GM06990 (cell line): ENCODE measurements around the gene KLK8.

Experiments
- DNase-seq: peaks from one replicate; pipeline ENCODE4 v3.0.0-alpha.2; 2011; ENCODE audit not compliant: insufficient read length; ENCODE audit errors: extremely low read depth
- H3K27me3 ChIP-seq: replicated peaks from 2 replicates; pipeline ENCODE4 v1.6.0; 2011; ENCODE audit warnings: low read length; ENCODE audit not compliant: control insufficient read depth, insufficient read depth
- H3K36me3 ChIP-seq: 2 replicates; pipeline ENCODE4 v1.5.1; 2011; ENCODE audit warnings: low read length; ENCODE audit not compliant: control insufficient read depth, insufficient read depth
- H3K4me3 ChIP-seq: replicated peaks from 2 replicates; pipeline ENCODE4 v1.5.1; 2011; ENCODE audit warnings: low read depth, mild to moderate bottlenecking, control low read depth, low read length
- TF ChIP-seq, protein P1 (sequence below): IDR thresholded peaks from 2 replicates; pipeline ENCODE4 v1.5.1; 2011; ENCODE audit warnings: low read length, control low read depth, mild to moderate bottlenecking, inconsistent platforms; ENCODE audit not compliant: insufficient read depth, poor library complexity, severe bottlenecking

The KLK8 gene

DNA sequence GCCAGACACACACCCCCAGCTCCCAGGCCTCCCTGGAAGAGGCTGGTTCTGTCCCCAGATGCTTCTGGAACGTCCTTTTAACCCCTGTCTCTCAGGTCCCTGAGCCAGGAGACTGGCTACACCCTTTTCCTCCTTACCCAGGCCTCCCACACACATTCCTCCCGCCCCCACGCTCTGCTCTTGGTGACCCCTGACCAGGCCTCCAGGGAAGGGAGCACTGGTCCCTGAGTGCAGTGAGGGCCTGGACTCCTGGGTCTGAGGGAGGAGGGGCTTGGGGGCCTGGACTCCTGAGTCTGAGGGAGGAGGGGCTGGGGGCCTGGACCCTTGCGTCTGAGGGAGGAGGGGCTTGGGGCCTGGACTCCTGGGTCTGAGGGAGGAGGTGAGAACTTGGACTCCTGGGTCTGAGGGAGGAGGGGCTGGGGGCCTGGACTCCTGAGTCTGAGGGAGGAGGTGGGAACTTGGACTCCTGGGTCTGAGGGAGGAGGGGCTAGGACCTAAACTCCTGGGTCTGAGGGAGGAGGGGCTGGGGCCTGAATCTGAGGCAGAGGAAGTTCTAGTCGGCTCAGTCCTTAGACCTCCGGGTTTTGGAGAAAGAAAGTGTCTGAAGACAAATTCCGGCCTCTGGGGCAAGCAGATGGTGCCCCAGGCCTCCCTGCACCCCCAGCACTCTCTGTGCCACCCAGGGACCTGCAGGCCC is 32.5 kb downstream of the KLK8 start:
- TF ChIP-seq, protein P1, sequence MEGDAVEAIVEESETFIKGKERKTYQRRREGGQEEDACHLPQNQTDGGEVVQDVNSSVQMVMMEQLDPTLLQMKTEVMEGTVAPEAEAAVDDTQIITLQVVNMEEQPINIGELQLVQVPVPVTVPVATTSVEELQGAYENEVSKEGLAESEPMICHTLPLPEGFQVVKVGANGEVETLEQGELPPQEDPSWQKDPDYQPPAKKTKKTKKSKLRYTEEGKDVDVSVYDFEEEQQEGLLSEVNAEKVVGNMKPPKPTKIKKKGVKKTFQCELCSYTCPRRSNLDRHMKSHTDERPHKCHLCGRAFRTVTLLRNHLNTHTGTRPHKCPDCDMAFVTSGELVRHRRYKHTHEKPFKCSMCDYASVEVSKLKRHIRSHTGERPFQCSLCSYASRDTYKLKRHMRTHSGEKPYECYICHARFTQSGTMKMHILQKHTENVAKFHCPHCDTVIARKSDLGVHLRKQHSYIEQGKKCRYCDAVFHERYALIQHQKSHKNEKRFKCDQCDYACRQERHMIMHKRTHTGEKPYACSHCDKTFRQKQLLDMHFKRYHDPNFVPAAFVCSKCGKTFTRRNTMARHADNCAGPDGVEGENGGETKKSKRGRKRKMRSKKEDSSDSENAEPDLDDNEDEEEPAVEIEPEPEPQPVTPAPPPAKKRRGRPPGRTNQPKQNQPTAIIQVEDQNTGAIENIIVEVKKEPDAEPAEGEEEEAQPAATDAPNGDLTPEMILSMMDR = no peak
- no peak for DNase-seq
- Histone ChIP-seq H3K36me3 (no peaks in the 10 kb centered on the region), H3K27me3 (peaks cover 2% of the 10 kb centered on the region), H3K4me3 (no peak overlapping the region)

DNA sequence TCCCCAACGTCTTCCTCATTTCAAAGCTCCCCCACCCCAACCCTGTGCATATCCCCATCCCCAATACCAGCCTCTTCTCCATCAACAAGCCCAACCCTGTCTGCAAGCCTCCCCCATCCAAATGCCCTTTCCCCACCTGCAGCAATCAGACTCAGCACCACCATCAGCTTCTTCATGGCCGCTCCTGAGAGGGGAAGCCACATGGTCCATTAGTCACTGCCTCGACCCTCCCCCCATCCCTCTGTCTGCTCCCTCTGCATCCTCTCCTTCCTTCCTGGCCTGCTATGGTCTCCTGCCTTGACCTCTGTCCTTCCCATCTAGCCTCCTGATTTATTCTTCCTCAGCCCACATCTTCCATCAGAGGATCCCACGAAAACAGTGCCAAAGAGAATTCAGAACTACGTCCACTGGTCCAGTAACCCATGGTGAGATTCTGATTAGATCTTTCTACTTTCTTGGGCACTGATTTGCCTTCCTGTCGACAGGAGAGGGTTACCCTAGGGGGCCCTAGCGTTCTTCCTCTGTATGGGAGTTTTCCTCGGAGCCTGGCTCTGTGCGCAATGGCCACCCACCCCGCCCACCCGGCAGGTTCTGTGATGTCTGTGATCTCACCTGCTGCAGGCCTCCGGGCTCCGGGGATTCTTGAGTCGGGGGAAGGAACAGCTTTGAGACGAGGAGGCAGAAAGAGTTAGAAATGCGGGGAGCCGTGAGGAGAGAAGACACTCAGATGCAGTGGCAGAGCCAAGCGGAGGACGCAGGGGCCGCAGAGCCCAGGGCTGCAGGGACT is 33.3 kb downstream of the KLK8 start:
- DNase-seq = no peak
- Histone ChIP-seq H3K27me3 (peaks cover 2% of the 10 kb centered on the region), H3K36me3 (no peaks in the 10 kb centered on the region), H3K4me3 (no peak overlapping the region)
- TF ChIP-seq, protein P1 = no peak

DNA sequence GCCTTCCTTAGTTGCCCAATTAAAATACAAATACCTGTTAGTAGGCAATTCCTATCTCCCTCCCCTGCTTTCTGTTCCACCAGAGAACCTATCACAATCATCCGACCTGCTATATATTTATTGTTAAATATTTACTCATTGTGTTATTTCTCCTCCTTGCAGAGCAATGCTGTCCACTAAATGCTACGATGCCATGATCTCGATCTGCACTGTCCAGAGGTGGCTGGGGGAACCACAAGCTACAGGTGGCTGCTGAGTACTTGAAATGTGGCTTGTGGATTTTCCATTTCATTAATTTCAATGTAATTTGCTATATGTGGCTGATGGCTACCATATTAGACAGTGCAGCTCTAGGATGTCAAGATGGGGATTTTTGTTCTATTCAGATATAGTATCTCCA is 37.1 kb downstream of the KLK8 start:
- no peak for DNase-seq
- Histone ChIP-seq H3K27me3 (peaks cover 2% of the 10 kb centered on the region), H3K36me3 (no peaks in the 10 kb centered on the region), H3K4me3 (no peak overlapping the region)
- TF ChIP-seq, protein P1 = no peak

DNA sequence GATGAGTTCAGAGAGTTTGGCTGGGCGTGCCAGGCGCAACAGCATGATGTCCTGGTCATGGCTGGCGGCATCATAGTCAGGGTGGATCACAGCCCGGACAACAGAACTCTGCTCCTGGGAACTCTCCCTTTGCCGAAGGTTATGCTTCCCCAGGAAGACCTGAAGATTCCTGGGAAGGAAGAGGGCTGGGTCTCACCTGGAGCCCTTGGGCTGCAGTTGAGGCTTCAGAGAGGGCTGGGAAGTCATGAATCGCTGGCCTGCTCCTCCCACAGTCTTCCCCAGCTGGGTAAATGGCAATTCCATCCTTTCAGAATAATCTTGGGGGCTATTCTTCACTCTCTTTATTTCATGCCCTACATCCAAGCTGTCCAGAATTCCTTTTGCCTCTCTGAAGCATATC is 38.0 kb downstream of the KLK8 start:
- TF ChIP-seq, protein P1 = no peak
- Histone ChIP-seq H3K36me3 (no peaks in the 10 kb centered on the region), H3K4me3 (no peak overlapping the region), H3K27me3 (peaks cover 2% of the 10 kb centered on the region)
- no peak for DNase-seq

DNA sequence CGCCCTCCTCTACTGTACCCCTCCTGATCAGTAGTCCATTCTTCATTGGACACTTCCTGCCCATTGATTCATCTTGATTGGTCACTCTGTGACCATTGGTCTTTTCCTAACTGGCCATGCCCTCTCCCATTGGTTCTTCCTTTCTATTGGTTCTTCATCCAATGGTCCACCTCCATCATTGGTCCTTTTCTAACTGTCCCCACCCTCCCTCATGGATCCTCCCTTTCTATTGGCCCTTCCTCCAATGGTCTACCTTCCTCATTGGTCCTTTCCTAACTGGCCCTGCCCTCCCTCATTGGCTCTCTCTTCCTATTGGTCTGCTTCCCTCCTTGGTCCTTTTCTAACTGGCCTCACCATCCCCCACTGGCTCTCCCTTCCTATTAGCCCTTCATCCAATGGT is 39.2 kb downstream of the KLK8 start:
- TF ChIP-seq, protein P1 = no peak
- H3K36me3 ChIP-seq = no peaks in the 10 kb centered on the region
- no peak overlapping the region for H3K4me3 ChIP-seq
- no peaks in the 10 kb centered on the region for H3K27me3 ChIP-seq
- no peak for DNase-seq
